Tongue (tissue), 2 donors: ENCODE data around the gene APC2. TPM values are rescaled to one million over a fixed set of nuclear protein-coding genes. Genes with fewer than 3 reads are reported as not detected.
A peak's percentile ranks its signal among the peaks of the same experiment; 100 is the strongest.
"Not testable (repeated sequence)": the region's sequence is repeated elsewhere in the genome, so short reads cannot be mapped to it uniquely, and the experiment has no call there.

Experiments used
- DNase-seq: peaks from one replicate; pipeline ENCODE4 v3.0.0-alpha.2; 2015
- total RNA-seq: library from RNA; depleted of rRNA; stranded (reverse); fragments of >200 nt; gene quantifications from one replicate; pipeline ENCODE4 v1.2.3, GENCODE V29; 2014

Gene APC2
- total RNA-seq, 1 donor from 2014 or later: 1.5 TPM

DNA sequence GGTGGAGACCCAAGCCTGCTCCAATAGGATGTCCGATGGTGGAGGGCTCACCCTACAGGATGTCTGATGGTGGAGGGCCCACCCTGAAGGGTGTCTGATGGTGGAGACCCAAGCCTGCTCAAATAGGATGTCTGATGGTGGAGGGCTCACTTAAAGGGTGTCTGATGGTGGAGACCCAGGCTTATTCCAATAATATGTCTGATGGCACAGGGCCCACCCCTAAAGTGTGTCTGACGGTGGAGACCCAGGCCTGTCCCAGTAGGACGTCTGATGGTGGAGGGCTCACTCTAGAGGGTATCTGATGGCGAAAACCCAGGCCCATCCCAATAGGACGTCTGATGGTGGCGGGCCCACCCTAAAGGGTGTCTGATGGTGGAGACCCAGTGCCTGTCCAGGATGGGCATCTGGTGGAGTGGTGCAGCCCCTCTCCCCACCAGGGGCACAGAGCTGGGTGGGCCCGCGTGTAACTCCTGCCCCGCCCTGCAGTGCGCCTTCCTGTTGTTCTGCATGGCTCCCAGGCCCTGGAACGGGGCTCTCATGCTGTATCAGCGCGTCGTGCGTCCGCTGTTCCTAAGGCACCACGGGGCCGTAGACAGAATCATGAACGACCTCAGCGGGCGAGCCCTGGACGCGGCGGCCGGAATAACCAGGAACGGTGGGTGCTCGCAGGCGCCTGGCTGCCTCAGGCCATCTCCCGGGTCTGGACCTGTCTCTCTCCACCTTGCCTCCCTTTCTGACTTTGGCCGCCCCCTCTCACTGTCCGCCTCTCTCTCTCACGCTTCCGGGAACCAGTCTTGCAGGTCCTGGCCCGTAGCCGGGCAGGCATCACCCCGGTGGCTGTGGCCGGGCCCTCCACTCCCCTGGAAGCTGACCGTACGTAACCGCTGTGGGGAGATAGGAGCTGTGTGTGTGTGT is 46.1 kb downstream of the APC2 start:
- no peak for DNase-seq

DNA sequence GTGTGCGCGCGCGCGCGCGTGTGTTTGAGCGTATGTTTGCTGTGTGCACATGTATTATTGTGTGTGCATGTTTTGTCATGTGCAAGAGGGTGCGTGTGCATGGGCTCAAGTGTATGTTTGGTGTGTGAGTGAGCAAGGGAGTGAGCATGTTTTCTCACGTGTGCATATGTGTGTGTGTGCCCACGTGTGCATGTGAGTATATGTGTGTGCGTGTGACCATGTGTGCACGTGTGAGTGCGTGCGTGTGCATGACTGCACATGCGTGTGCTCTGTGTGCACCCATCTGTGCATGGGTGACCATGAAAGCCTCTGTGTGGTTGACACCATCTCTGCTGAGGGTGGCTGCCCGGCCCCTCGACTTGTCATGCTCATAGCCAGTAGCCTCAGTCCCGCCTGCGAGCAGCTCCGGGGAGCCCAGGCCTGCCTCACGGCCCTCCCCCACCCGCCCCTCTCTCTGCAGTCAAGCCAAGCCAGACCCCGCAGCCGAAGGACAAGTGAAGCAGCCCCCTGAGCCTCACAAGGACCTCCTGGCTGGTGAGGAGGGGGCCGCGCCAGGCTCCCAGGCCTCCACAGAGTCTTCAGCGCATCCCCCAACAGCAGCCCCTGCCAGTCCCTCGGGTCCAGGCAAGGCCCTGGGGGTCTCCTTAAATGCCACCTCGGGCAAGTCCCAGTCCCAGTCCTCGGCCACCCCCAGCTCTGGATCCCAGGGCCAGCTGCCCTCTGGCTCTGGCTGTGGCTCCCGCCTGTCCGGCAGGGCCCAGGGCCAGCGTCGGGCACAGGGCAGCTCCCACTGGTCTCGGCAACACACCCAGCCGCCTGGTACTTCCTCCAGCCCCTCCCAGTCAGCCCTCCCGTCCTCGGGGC is 47.0 kb downstream of the APC2 start:
- DNase-seq: no peak

DNA sequence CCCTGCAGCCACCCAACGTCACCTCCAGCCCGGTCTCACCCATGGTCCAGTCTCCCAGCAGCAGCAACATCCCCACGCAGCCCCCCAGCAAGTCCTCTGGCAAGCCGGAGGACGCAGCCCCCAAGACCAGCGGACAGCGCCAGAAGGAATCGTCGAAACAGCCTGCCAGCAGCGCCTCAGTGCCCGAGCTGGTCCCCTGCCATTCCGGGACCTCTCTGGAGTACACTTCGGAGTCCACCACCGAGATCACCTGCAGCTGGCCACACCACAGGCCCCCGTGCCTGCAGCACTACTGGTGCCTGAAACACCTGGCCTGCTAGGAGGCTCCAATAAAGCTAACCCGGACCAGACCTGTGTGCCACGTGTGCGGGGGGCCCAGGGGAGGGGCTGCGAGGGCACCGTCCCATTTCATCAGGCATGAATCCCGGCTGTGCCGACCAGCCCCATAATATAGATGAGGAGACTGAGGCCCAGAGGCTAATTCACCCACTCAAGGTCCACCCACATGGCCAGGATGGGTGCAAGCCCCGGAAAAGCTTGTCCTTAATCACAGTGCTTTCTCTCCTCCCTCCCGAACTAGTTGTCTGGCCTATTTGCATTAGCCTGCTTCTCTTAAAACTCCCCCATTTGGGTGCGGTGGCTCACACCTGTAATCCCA is 47.8 kb downstream of the APC2 start:
- no peak for DNase-seq

DNA sequence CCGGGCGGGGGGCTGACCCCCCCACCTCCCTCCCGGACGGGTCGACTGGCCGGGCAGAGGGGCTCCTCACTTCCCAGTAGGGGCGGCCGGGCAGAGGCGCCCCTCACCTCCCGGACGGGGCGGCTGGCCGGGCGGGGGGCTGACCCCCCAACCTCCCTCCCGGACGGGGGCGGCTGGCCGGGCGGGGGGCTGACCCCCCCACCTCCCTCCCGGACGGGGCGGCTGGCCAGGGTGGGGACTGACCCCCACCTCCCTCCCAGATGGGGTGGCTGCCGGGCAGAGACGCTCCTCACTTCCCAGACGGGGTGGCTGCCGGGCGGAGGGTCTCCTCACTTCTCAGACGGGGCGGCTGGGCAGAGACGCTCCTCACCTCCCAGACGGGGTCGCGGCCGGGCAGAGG is 49.3 kb downstream of the APC2 start:
- DNase-seq: not testable (repeated sequence)

DNA sequence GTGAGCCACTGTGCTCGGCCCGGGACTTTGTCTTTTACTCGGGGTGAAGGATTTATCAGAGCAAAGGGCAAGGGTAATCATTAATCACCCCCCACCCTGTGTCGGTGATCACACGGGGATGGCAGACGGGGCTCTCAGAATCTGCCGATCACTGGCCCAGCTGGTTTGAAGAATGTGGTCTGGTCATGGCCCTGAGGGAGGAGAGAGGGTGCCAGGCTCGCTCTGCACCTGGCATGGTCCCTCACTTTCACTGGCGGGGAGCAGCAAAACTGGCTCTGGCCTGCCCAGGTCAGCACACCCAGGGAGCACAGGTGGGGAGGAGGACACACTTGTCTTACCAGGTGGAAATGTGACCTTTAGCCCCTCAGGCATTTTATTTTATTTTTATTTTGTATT is 51.3 kb downstream of the APC2 start:
- no peak for DNase-seq

DNA sequence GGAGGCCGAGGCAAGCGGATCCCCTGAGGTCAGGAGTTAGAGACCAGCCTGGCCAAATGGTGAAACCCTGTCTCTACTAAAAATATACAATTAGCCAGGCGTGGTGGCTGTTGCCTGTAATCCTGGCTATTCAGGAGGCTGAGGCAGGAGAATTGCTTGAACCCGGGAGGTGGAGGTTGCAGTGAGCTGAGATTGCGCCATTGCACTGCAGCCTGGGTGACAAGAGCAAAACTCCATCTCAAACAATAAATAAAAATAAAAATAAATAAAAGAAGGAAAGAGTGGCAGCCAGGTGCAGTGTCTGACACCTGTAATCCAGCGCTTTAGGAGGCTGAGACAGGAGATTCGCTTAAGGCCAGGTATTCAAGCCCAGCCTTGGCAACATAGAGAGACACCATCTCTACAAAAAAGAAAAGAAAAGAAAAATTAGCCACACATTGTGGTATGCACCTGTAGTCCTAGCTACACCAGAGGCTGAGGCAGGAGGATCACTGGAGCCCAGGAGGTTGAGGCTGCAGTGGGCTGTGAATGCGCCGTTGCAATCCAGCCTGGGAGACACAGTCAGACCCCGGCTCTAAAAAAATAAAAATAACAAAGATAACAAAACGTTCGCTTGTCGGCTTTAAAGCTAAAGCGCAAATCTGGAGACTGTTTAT is 52.6 kb downstream of the APC2 start:
- no peak for DNase-seq

DNA sequence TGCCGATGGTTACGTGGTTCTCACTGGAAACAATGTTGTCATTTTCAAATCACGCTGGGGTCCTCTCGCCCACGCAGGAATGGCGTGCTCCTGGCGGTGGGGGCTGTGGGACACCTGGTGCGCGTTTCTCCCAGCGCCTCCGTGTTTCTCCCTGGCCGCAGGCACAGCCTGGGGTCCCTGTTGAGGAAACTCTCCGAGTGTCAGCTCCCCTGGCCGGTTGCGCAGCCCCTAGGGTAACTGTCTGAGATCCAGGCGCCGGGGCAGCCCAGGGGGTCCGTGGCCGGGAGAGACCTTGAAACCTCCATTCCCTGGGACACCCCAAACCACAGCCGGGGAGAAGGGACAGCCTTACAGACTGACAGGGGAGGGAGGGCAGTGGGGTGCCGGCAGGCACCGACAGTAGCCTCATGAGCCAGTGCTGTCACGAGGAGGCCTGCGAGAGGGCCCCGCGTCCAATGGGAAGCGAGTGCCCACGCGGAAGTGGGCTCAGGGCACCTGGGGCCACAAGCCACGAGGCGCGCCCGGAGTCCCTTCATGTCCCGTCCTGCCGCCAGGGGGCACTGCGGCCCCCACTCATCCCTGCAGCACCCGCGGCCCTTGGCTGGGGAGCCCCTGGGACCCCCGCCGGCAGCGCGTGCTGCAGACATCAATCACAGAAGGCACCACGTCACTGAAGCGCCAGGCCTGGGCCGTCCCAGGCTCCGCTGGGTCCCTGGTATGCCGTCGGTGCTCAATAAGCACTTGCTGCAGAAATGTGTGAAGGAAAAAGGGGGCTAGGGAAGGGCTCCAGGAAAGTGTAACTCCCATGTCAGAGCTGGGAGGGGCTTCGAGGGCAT is 53.4 kb downstream of the APC2 start:
- peak; percentile 52 for DNase-seq

DNA sequence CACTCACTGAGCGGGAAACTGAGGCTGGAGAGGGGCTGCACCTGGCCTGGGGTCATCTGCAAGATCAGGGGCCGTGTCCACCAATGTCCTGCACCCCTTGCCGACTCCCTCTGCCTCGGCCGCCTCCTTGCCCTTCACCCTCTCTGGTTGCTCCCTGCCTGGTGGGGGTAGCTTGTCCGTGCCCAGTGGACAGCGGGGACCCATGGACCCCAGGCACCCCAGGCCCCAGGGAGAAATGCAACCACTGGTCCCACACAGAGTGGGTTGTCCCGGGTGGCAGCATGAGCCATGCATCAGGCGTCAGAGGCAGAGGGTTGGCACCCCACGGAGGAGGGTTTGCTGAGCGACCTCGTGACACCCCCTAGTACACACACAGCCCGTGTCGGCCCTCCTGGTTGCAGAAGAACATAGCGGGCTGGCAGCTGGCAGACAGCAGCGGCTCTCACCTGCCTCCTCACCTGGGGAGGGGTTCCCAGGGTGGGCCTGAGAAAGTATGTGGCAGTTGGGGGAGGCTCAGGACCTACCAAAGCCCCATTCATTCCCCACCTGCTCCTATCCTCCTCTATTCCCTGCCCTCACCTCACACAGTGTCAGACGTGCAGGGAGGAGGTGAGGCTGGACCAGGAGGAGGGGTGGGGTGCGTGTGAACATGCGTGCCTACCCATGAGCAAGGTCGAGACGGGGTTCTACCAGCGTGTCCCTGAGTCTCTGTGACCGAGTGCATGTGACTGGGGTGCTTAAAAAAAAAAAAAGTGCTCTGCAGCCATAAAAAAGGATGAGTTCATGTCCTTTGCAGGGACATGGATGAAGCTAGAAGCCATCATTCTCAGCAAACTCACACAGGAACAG is 54.2 kb downstream of the APC2 start:
- DNase-seq: no peak

DNA sequence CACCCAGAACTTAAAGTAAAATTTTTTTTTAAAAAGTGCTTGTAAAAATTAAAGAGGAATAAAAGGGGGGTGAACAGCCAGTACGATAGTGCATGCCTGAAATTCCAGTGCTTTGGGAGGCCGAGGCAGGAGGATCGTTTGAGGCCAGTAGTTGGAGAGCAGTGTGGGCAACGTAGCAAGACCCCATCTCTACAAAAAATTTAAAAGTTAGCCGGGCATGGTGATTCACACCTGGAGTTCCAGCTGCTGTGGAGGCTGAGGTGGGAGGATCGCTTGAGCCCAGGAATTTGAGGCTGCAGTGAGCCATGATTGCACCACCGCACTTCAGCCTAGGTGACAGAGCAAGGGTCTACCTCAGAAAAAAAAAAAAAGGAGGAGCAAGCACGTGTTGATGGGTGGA is 55.1 kb downstream of the APC2 start:
- no peak for DNase-seq

DNA sequence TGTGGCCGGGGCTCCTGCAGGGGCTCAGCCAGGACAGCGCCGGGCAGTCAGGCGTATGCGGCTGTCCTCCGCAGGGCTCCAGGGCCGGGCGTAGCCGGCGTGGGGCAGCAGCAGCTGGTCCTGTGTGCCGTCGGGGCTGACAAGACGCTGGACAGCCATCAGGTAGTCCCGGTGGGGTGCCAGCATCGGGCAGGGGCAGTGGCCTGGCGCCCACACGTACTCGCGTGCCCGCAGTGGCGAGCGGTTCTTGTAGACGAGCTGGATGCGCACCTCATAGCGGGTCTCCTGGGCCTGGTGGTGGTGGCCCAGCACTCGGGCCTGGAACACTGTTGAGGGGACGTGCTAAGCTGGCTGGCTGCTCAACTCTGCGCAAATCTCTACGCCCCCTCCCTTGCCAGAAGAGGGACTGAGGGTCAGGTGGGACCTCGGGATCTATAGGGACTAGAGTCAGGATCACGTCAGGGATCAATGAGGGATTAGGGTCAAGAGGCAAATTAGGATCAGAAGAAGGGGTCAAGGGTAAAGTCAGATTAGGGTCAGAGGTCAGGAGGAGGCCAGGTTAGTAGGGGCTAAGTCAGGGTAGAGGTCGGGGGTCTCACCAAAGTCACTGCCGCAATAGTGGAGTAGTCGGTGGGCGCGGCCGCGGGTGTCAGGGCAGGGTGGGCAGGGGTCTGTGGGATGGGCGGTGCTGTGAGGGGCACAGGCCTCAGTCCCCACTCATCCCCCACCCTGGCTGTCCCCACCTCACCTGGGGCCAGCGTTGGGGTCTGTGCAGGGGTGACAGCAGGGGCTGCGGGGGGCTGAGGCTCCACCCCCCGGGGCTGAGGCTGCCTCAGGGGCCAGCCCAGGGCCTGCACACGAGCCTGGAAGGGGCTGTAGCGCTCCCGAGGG is 56.3 kb downstream of the APC2 start:
- DNase-seq: no peak

DNA sequence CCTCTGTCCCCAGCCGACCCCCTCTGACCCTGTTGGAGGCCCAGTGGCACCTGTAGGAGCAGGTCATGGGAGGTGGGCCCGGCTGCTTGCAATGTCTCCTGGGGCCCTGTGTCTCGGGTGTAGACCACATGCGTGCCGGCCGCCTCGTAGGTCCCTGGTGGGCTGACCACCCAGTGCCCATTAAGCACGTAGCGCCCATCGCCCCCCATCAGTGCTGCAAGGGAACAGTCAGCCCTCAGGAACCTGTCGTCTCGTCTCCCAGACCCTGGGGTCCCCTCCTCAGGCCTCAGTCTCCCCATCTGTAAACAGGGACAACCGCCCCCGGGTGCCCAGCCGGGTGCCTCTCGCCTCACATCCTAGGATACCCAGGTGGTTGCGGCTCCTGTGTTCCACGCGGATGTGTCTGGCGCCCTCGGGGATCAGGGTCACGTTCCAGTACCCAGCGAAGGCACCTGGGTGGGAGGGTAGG is 57.3 kb downstream of the APC2 start:
- no peak for DNase-seq

DNA sequence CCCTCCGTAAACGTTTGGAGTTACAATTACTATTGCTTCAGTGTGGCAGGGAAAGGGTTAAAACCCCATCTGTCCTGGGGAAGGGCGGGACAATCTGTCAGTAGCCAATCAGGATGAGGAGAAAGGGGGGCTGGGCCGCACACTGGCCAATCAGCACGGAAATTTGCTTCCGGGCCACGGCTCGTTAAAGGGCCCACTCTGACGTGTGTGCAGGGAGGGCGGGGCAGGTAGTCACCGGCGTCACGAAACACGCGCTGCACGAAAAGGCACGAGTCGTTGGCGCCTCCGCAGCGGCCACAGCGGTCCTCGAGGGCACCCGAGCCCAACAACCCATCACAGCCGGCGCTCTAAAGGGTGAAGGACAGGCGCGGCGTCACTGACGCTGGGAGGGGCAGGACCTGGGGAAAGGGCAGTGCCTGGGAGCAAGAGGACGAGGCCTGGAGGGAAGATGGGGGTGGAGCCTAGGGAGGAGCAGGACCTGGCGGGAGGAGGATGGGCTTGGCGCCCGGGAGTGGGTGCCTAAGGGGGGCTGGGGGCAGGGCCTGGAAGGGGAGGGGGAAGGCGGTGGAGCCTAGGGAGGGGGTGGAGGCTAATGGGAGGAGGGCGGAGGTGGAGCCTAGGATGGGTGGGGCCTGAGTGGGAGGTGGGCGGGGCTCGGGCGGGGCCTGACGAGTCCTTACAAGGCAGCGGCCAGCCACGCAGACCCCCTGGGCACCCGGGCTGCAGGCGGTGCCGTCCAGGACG is 58.0 kb downstream of the APC2 start:
- DNase-seq: peak; percentile 98

DNA sequence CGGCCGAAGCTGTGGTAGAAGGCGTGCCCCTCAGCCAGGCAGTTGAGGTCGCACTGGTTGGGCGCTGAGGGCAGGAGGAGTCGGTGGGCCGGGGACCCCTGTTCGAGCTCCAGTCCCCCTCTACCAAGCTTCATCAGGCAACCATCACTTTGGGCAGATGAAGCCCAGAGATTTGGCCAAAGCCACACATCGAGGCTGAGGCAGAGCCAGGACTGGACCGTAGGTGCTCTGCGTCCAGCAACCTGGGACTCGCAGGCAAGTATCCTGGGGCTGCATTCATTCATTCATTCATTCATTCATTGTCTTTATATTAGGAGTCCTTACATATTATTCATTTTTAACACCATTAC is 58.6 kb downstream of the APC2 start:
- no peak for DNase-seq

DNA sequence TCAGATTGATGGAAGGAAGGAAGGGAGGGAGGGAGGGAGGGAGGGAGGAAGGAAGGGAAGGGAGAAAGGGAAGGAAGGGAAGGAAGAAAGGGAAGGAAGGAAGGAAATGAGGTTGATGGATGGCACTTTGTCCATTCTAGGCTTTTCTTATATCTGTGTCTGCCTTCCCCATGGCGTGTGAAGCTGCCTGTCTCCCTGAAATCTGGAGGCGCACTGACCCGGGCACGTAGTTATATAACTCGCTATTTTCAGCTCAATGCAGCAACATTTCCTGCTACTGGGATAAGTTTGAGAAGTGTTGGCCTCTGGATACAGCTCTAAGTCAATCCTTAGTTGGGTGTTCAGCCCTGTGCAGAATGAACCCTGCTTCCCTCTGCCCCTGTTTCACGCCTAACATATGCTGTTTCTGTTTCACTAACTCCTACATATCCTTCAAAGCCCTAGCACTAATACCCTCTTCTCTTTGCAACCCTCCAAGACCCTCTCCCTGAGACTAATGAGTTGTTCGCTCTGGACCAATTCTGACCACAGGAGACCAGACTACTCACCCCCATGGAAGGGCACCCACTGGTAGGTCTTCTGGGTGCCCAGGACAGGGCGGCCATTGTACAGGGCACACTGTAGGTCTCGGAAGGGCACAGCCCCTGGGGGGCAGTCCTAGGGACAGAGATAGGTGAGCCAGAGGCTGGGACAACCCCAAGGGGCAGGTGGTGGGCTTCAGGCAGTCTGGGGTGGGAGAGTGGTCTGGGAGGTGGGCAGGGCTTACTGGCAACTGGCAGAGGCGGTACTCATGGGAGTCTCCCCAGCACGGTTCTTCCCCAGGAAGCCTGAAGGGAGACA is 59.9 kb downstream of the APC2 start:
- DNase-seq: no peak

DNA sequence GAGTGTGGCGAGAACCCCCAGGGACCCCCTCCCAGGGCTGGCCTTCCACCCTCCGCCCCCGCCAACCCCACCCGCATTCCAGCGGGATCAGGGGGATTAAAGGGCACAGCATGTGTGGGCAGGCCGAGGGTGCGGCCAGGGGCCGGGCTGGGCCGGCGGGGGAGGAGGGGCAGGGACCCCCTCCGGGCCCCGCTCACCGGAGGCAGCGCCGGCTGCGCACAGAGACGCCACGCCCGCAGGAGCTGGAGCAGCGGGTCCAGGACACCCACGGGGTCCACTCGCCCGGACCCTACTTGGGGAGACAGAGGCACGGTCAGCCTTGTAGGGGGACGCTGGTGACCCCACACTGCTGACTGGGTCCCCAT is 60.5 kb downstream of the APC2 start:
- DNase-seq: peak; percentile 73

DNA sequence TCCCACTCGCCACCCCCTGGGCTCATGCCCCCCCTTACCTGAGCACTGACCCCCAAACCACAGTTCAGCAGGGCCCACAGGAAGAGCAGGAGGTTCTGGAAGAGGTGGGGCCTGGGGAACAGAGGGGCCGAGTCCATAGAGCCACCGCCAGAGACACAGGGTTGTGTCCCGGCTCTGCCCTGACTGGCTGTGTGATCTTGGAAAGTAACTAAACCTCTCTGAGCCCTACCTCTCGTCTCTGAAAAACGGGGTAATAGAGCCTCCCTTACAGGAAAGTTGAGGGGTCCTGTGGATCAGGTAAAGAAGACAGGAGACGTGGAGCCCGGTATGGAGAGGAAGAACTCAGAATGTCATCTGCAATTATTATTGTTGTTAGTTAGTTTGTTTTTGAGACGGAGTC is 60.9 kb downstream of the APC2 start:
- no peak for DNase-seq
